GM12878 (cell line): ENCODE data around the gene PROX2. TPM values are rescaled to one million over a fixed set of nuclear protein-coding genes. Genes with fewer than 3 reads are reported as not detected.
A peak's percentile ranks its signal among the peaks of the same experiment; 100 is the strongest.

Experiments used
- ATAC-seq: fragments of 200-7000 bp; cut with Tn5 transposase; 3 replicates; pipeline ENCODE4 v1.9.1; 2020; ENCODE audit warnings: mild to moderate bottlenecking, moderate library complexity
- BruUV-seq: library from RNA; stranded (reverse); fragments of 400-500 nt; replicated peaks from 2 replicates; lab custom pipeline; 2021; lab: Mats Ljungman, UMichigan
- CTCF ChIA-PET: fragments of 300-600 bp; sonication (Branson Sonifier 250); formaldehyde crosslinking; extraction: SDS; loops from one replicate; lab custom pipeline; 2021; ENCODE audit warnings: inconsistent platforms; lab: Yijun Ruan, JAX
- POLR2A ChIA-PET: fragments of 350-600 bp; formaldehyde crosslinking; extraction: SDS; loops from one replicate; lab custom pipeline; 2021; ENCODE audit warnings: inconsistent platforms; lab: Charles Lee
- RAD21 ChIA-PET: fragments of 300-600 bp; sonication (Branson Sonifier 250); formaldehyde crosslinking; loops from one replicate; lab custom pipeline; 2023; ENCODE audit warnings: antibody characterized with exemption; ENCODE audit not compliant: unreplicated experiment; lab: Charles Lee
- SMC1A ChIA-PET: fragments of 300-600 bp; sonication (Branson Sonifier 250); formaldehyde crosslinking; loops from one replicate; lab custom pipeline; 2023; ENCODE audit not compliant: unreplicated experiment, uncharacterized antibody; lab: Charles Lee
- DNase-seq: peaks from one replicate; pipeline ENCODE4 v3.0.0-alpha.2; 2011; ENCODE audit warnings: low read depth, low spot score
- FAIRE-seq: peaks from 3 replicates; lab custom pipeline; 2011; peaks lifted over from hg19 to GRCh38; lab: Jason Lieb, UNC
- H2AFZ ChIP-seq: 2 replicates; pipeline ENCODE4 v1.6.0; 2011; ENCODE audit warnings: low read depth, low read length, control low read depth; ENCODE audit not compliant: control insufficient read depth
- H3K27ac ChIP-seq: 2 replicates; pipeline ENCODE4 v1.5.1; 2011; ENCODE audit warnings: control low read depth; ENCODE audit not compliant: control insufficient read depth, insufficient read depth
- H3K27me3 ChIP-seq, 2 experiments: replicated peaks in 1 of 2; 2 replicates each; pipeline versions ENCODE4 v1.6.0 to v1.6.1; 2011; ENCODE audit warnings: low read length in 1 of 2; ENCODE audit not compliant: control insufficient read depth in 2 of 2, insufficient read depth in 2 of 2
- H3K36me3 ChIP-seq, 2 experiments: 2 replicates each; pipeline ENCODE4 v1.5.1; 2011; ENCODE audit warnings: low read length in 1 of 2; ENCODE audit not compliant: control insufficient read depth in 2 of 2, insufficient read depth in 2 of 2
- H3K4me1 ChIP-seq: 2 replicates; pipeline ENCODE4 v1.6.1; 2011; ENCODE audit warnings: mild to moderate bottlenecking, low read length, moderate library complexity, mixed read lengths; ENCODE audit not compliant: control insufficient read depth, insufficient read depth
- H3K4me2 ChIP-seq: 2 replicates; pipeline ENCODE4 v1.6.0; 2011; ENCODE audit warnings: control low read depth; ENCODE audit not compliant: control insufficient read depth, insufficient read depth
- H3K4me3 ChIP-seq: fragments of 200-600 bp; sonication (generic); 2 replicates; pipeline ENCODE4 v1.5.1; 2016
- H3K79me2 ChIP-seq: 2 replicates; pipeline ENCODE4 v1.6.0; 2011; ENCODE audit warnings: low read length; ENCODE audit not compliant: control insufficient read depth, insufficient read depth
- H3K9ac ChIP-seq: 2 replicates; pipeline ENCODE4 v1.8.0; 2011; ENCODE audit warnings: low read length, control low read depth, mixed read lengths; ENCODE audit not compliant: control insufficient read depth, insufficient read depth
- H3K9me3 ChIP-seq: replicated peaks from 3 replicates; pipeline ENCODE4 v1.5.1; 2011; ENCODE audit warnings: mild to moderate bottlenecking, low read length; ENCODE audit not compliant: control insufficient read depth, insufficient read depth
- H4K20me1 ChIP-seq: 2 replicates; pipeline ENCODE4 v1.6.0; 2011; ENCODE audit not compliant: control insufficient read depth, insufficient read depth
- BHLHE40 ChIP-seq, 2 experiments: fragments of 450-650 bp in 1 of 2; IDR thresholded peaks; 2 replicates each; pipeline ENCODE4 v1.6.1; 2011 to 2017; ENCODE audit warnings: low read depth in 2 of 2, borderline replicate concordance in 1 of 2, improper control_type of control experiment in 1 of 2, low read length in 1 of 2, mild to moderate bottlenecking in 1 of 2
- CHD1 ChIP-seq: IDR thresholded peaks from 2 replicates; pipeline ENCODE4 v1.6.1; 2012; ENCODE audit warnings: low read depth, low read length, improper control_type of control experiment
- POLR2A ChIP-seq: IDR thresholded peaks from 2 replicates; pipeline ENCODE4 v1.6.1; 2011; ENCODE audit warnings: low read depth, mild to moderate bottlenecking, low read length
- RAD21 ChIP-seq: IDR thresholded peaks from 2 replicates; pipeline ENCODE4 v1.6.1; 2011; ENCODE audit warnings: mild to moderate bottlenecking, low read depth, low read length, moderate library complexity; ENCODE audit not compliant: insufficient read depth
- RB1 ChIP-seq: fragments of 450-650 bp; formaldehyde crosslinking; IDR thresholded peaks from 2 replicates; pipeline ENCODE4 v1.6.1; 2017; ENCODE audit warnings: mild to moderate bottlenecking, borderline replicate concordance
- SMC3 ChIP-seq: IDR thresholded peaks from 2 replicates; pipeline ENCODE4 v1.6.1; 2011; ENCODE audit warnings: low read length, improper control_type of control experiment, borderline replicate concordance
- YY1 ChIP-seq: IDR thresholded peaks from 2 replicates; pipeline ENCODE4 v1.6.1; 2011; ENCODE audit warnings: low read depth, mild to moderate bottlenecking, low read length
- WGBS: methylation state at CpG from one replicate; pipeline ENCODE4 v1.1.6; 2016; ENCODE audit warnings: low lambda C conversion rate; ENCODE audit not compliant: insufficient replicate concordance, insufficient coverage; ENCODE audit errors: missing lambda C conversion rate; 5-methylcytosine and 5-hydroxymethylcytosine counted together
- in situ Hi-C: fragments of 300-500 bp; cut with MboI; formaldehyde crosslinking; loops from 9 replicates; pipeline ENCODE4 v1.14.3; 2018; ENCODE audit warnings: mixed read lengths
- intact Hi-C: fragments of 100-400 bp; cut with micrococcal nuclease; formaldehyde crosslinking; loops from one replicate; pipeline ENCODE4 v1.14.2; 2022; ENCODE audit not compliant: unreplicated experiment
- polyA plus RNA-seq, 11 experiments: library from polyadenylated mRNA; depleted of rRNA in 4 of 11; unstranded in 6 of 11; stranded (reverse) in 5 of 11; fragments of >200 nt; fragmentation: Nextera tagmentation in 4 of 11; fragmentation: Illumina TruSeq in 1 of 11; extraction: Ambion mirVana in 4 of 11; extraction: Trizol in 1 of 11; gene quantifications; 1 replicate in 1 of 11; 2 replicates in 10 of 11; pipeline versions ENCODE4 v1.2.1 to v1.2.3, GENCODE V29; 2011 to 2016; ENCODE audit warnings: inconsistent platforms in 2 of 11, missing spikeins in 2 of 11, low read depth in 1 of 11
- total RNA-seq, 4 experiments: library from RNA; depleted of rRNA in 3 of 4; stranded (reverse); fragments of >200 nt in 3 of 4; fragmentation: Illumina TruSeq in 1 of 4; extraction: Trizol in 1 of 4; gene quantifications; 2 replicates each; pipeline versions ENCODE4 v1.2.1 to v1.2.3, GENCODE V29; 2013 to 2021
- TF ChIP-seq, protein P1 (sequence below): fragments of 450-650 bp; IDR thresholded peaks from 2 replicates; pipeline ENCODE4 v1.6.1; 2017; ENCODE audit warnings: mild to moderate bottlenecking
- TF ChIP-seq, protein P2 (sequence below): IDR thresholded peaks from 2 replicates; pipeline ENCODE4 v1.6.1; 2011; ENCODE audit warnings: mild to moderate bottlenecking, low read depth, low read length, moderate library complexity; ENCODE audit not compliant: insufficient replicate concordance
- TF ChIP-seq, protein P3 (sequence below), 3 experiments: IDR thresholded peaks in 2 of 3; conservative IDR thresholded peaks in 1 of 3; 2 replicates each; pipeline ENCODE4 v1.5.1; 2011; ENCODE audit warnings: low read depth in 3 of 3, low read length in 3 of 3, mild to moderate bottlenecking in 3 of 3, control low read depth in 2 of 3, moderate library complexity in 2 of 3, inconsistent platforms in 1 of 3, mixed read lengths in 1 of 3; ENCODE audit not compliant: control insufficient read depth in 2 of 3, insufficient read depth in 1 of 3; ENCODE audit errors: extremely low read depth in 1 of 3
- TF ChIP-seq, protein P4 (sequence below): IDR thresholded peaks from 2 replicates; pipeline ENCODE4 v1.6.1; 2011; ENCODE audit warnings: low read depth, mild to moderate bottlenecking, low read length, moderate library complexity, borderline replicate concordance; ENCODE audit errors: extremely low read depth
- TF ChIP-seq, protein P5 (sequence below): fragments of 450-650 bp; IDR thresholded peaks from 2 replicates; pipeline ENCODE4 v1.6.1; 2016; ENCODE audit warnings: mild to moderate bottlenecking
- TF ChIP-seq, protein P6 (sequence below): IDR thresholded peaks from 2 replicates; pipeline ENCODE4 v1.6.1; 2011; ENCODE audit warnings: borderline replicate concordance, low read depth, mild to moderate bottlenecking, moderate library complexity, mixed read lengths, low read length; ENCODE audit not compliant: insufficient read depth; ENCODE audit errors: extremely low read length

The PROX2 gene
- total and polyA plus RNA-seq, 10 of the 15 experiments (the other 5 are each of a cell fraction or from before 2014, with no cell fraction given), result 0.04 to 0.42 (median 0.19) TPM

DNA sequence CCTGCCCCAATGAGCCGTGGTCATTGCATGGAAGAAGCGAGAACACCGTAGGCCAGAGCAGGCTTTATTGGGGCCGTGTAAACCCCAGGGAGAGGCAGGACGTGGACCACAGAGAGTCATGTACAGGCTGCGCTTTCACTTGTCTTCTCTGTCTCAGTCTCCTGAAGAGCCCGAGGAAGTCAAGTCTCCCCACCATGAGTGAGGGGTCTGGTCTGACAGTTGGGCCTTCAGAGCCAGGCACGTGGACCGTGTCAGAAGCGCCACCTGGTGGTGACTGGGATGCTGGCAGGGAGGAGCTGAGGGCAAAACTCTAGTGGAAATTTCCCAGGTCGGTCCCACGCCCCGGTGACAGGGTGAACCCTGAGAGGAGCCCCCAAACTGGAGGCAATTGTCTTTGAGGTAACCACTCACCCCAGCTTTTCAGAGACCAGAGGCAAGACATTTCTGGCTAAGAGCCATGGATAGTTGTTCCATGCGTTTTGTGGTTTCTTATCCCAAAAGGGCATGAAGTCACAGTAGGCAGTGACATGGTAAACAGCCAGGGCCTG, 29.7 kb upstream of the PROX2 start:
- SMC1A ChIA-PET, result interaction anchor here (0.6 to 10.3 kb wide), 15 partner anchors 9 to 297 kb away, joined by 3 to 165 read pairs (median 4); partner anchors contain the start of gene DLST
- FAIRE-seq (peak; percentile 62), ATAC-seq (peak; percentile 87), DNase-seq (no peak)
- Histone ChIP-seq H4K20me1 (no peaks in the 10 kb centered on the region), H3K9ac (no peak overlapping the region), H3K4me2 (no peak overlapping the region), H2AFZ (no peak overlapping the region), H3K27me3 (no peaks in the 10 kb centered on the region), H3K4me3 (no peak overlapping the region), H3K9me3 (no peaks in the 10 kb centered on the region), H3K36me3 (peaks cover 9 to 19% of the 10 kb centered on the region in 2 experiments; a peak in 3 of 4 replicates), H3K4me1 (peaks cover 4% of the 10 kb centered on the region; the same call in 1 of the 2 replicates), H3K27ac (no peak overlapping the region), H3K79me2 (no peaks in the 10 kb centered on the region)
- POLR2A ChIA-PET, result interaction anchor here (0.6 to 2.4 kb wide), 4 partner anchors 45 to 390 kb away, joined by 3 to 9 read pairs (median 3); no protein-coding TSS in a partner anchor
- CTCF ChIA-PET, result interaction anchor here (0.5 to 26.0 kb wide), 45 partner anchors 10 to 559 kb away, joined by 3 to 552 read pairs (median 4); partner anchors contain the start of genes ISCA2, NPC2, PROX2 and YLPM1
- in situ Hi-C loops (no loop called here), intact Hi-C loops (loop anchor here (1.0 kb wide), 1 partner anchor 44 kb away; no protein-coding TSS in a partner anchor)
- WGBS, result 36% methylated on average over 14 of the region's 14 CpGs
- RAD21 ChIA-PET, result interaction anchor here (0.6 to 5.6 kb wide), 11 partner anchors 11 to 385 kb away, joined by 3 to 114 read pairs (median 4); partner anchors contain the start of gene DLST
- BruUV-seq, result no TSS peak
- TF ChIP-seq SMC3 (peak; percentile 94), BHLHE40 (IDR thresholded peaks at IDR 0.05; ENCODE audit: borderline replicate concordance in 1 of 2, low read depth in 2 of 2, low read length in 1 of 2) (peak; percentile 72 to 73), RAD21 (peak; percentile 82), CHD1 (no peak), YY1 (0 out of 2 replicates have a peak, but pooled peaks have one; percentile 61), POLR2A (peak; percentile 66; the same call in 1 of the 2 replicates), RB1 (0 out of 2 replicates have a peak, but pooled peaks have one; percentile 41)
- TF ChIP-seq, protein P1, sequence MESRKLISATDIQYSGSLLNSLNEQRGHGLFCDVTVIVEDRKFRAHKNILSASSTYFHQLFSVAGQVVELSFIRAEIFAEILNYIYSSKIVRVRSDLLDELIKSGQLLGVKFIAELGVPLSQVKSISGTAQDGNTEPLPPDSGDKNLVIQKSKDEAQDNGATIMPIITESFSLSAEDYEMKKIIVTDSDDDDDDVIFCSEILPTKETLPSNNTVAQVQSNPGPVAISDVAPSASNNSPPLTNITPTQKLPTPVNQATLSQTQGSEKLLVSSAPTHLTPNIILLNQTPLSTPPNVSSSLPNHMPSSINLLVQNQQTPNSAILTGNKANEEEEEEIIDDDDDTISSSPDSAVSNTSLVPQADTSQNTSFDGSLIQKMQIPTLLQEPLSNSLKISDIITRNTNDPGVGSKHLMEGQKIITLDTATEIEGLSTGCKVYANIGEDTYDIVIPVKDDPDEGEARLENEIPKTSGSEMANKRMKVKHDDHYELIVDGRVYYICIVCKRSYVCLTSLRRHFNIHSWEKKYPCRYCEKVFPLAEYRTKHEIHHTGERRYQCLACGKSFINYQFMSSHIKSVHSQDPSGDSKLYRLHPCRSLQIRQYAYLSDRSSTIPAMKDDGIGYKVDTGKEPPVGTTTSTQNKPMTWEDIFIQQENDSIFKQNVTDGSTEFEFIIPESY, result no peak
- TF ChIP-seq, protein P2, sequence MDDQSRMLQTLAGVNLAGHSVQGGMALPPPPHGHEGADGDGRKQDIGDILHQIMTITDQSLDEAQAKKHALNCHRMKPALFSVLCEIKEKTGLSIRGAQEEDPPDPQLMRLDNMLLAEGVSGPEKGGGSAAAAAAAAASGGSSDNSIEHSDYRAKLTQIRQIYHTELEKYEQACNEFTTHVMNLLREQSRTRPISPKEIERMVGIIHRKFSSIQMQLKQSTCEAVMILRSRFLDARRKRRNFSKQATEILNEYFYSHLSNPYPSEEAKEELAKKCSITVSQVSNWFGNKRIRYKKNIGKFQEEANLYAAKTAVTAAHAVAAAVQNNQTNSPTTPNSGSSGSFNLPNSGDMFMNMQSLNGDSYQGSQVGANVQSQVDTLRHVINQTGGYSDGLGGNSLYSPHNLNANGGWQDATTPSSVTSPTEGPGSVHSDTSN, result no peak
- TF ChIP-seq, protein P3, sequence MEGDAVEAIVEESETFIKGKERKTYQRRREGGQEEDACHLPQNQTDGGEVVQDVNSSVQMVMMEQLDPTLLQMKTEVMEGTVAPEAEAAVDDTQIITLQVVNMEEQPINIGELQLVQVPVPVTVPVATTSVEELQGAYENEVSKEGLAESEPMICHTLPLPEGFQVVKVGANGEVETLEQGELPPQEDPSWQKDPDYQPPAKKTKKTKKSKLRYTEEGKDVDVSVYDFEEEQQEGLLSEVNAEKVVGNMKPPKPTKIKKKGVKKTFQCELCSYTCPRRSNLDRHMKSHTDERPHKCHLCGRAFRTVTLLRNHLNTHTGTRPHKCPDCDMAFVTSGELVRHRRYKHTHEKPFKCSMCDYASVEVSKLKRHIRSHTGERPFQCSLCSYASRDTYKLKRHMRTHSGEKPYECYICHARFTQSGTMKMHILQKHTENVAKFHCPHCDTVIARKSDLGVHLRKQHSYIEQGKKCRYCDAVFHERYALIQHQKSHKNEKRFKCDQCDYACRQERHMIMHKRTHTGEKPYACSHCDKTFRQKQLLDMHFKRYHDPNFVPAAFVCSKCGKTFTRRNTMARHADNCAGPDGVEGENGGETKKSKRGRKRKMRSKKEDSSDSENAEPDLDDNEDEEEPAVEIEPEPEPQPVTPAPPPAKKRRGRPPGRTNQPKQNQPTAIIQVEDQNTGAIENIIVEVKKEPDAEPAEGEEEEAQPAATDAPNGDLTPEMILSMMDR (IDR thresholded peaks at IDR 0.05 in 2 of 3, conservative IDR thresholded peaks at IDR 0.05 in 1 of 3; ENCODE audit: control insufficient read depth in 2 of 3, extremely low read depth in 1 of 3, insufficient read depth in 1 of 3, low read depth in 3 of 3, low read length in 3 of 3), result peak; percentile 88 to 96 (median 94)
- TF ChIP-seq, protein P4, sequence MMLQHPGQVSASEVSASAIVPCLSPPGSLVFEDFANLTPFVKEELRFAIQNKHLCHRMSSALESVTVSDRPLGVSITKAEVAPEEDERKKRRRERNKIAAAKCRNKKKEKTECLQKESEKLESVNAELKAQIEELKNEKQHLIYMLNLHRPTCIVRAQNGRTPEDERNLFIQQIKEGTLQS, result 0 out of 2 replicates have a peak, but pooled peaks have one; percentile 16
- TF ChIP-seq, protein P5, sequence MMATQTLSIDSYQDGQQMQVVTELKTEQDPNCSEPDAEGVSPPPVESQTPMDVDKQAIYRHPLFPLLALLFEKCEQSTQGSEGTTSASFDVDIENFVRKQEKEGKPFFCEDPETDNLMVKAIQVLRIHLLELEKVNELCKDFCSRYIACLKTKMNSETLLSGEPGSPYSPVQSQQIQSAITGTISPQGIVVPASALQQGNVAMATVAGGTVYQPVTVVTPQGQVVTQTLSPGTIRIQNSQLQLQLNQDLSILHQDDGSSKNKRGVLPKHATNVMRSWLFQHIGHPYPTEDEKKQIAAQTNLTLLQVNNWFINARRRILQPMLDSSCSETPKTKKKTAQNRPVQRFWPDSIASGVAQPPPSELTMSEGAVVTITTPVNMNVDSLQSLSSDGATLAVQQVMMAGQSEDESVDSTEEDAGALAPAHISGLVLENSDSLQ, result peak; percentile 34; the same call in 1 of the 2 replicates
- TF ChIP-seq, protein P6, sequence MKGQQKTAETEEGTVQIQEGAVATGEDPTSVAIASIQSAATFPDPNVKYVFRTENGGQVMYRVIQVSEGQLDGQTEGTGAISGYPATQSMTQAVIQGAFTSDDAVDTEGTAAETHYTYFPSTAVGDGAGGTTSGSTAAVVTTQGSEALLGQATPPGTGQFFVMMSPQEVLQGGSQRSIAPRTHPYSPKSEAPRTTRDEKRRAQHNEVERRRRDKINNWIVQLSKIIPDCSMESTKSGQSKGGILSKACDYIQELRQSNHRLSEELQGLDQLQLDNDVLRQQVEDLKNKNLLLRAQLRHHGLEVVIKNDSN, result peak; percentile 48
